ENCODE results near the gene PLLP. TPM values are rescaled to one million over a fixed set of nuclear protein-coding genes. Genes with fewer than 3 reads are reported as not detected.

PLLP gene
- total RNA-seq, 5 donors from 2014 or later (not counting 1 experiment from before 2014, with no cell fraction given): 1.4 to 4.3 (median 3.3) TPM

DNA sequence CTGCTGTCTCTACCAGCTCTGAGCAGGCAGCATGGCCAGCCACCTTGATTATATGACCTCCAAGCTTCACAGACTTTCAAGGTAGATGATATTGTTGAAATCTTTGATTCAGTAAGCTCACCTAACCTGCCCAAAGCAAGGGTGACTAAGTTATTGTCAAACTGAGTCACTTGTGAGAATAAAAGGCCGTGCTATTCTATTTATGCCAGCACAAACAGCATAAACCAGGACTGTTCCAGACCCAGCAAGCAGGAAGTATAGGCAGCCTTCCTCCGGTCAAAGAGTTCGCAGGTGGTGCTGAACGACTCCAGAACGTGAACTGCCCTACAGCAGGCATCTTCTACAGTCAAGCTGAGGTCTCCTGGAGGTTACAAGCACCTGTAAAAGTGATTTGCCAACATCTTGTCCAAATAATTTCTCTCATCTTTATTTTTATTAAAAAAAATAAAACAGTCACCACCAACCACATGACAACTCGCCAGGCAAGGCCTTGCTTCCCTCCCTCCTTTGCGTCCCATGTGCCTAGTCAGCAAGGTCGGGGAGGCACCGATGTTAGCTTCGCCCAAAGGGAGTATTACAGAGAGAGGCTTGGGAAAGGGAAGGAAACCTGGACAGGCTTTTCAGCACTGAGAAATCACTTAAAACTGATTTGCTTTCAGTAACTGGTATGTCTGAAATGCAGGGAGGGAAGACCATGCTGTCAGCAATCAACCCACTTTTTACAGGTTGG, 28.6 kb downstream of the PLLP start:
- no peak for ATAC-seq (replicated peaks in 1 of 4)
- H3K27me3 ChIP-seq (replicated peaks in 1 of 2; ENCODE audit: control insufficient read depth in 2 of 2, extremely low read depth in 1 of 2, insufficient read depth in 2 of 2, low read length in 1 of 2): no peaks in the 10 kb centered on the region
- DNase-seq: no peak
- Mint-ChIP-seq H3K4me1 (peaks cover 9 to 18% (median 12%) of the 10 kb centered on the region in 3 donors), H3K36me3 (peaks cover 22% of the 10 kb centered on the region), H3K27ac (no peak overlapping the region), H3K9me3 (no peaks in the 10 kb centered on the region), H3K27me3 (no peaks in the 10 kb centered on the region), H3K4me3 (no peak overlapping the region)
- H3K36me3 ChIP-seq (ENCODE audit: control insufficient read depth in 2 of 2, extremely low read depth in 1 of 2, insufficient read depth in 1 of 2, low read length in 1 of 2): peaks cover 2 to 39% of the 10 kb centered on the region in 2 donors
- 80% methylated on average over 2 of the region's 10 CpGs for WGBS (ENCODE audit: insufficient coverage)
- ChIA-PET CTCF (interaction anchor here in 1 of 2 donors (0.7 kb wide), 1 partner anchor 878 kb away, joined by 3 read pairs; no protein-coding TSS in a partner anchor), POLR2A (no interaction called here)
- H3K4me1 ChIP-seq (ENCODE audit: control insufficient read depth in 1 of 2, extremely low read depth in 1 of 2, insufficient read depth in 2 of 2, low read length in 2 of 2): peaks cover 5 to 19% of the 10 kb centered on the region in 2 experiments
- H3K27ac ChIP-seq (ENCODE audit: low read length): no peak overlapping the region
- H3K4me3 ChIP-seq (ENCODE audit: control insufficient read depth in 1 of 2, extremely low read depth in 1 of 2, low read length in 1 of 2): no peak overlapping the region
- no peaks in the 10 kb centered on the region for H3K9me3 ChIP-seq

DNA sequence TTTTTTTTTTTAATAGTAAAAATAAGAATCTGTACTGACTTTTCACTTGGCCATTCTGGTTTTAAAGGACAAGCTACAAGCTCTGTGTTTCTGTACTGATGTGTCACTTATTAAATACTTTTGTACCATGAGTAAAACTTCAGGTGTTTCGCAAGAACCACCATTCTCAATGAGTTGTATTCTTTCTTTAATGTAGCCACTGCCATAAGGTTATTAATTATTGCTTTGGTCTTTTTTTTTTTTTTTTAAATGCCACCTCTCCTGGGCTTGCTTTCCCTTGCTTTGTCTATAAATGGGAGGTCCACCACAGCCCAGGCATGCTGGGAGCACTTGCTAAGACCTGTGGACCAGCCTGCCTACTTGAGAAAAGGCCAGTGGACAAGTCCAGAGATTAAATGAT, 31.0 kb downstream of the PLLP start:
- ChIA-PET CTCF (no interaction called here), POLR2A (no interaction called here)
- no peak overlapping the region for H3K4me3 Mint-ChIP-seq
- H3K36me3 Mint-ChIP-seq: peaks cover 36% of the 10 kb centered on the region
- peaks cover 8 to 63% of the 10 kb centered on the region in 2 donors for H3K36me3 ChIP-seq (ENCODE audit: control insufficient read depth in 2 of 2, extremely low read depth in 1 of 2, insufficient read depth in 1 of 2, low read length in 1 of 2)
- peaks cover 0 to 3% (median 0%) of the 10 kb centered on the region in 3 donors for H3K4me1 Mint-ChIP-seq
- H3K9me3 Mint-ChIP-seq: no peaks in the 10 kb centered on the region
- DNase-seq: no peak
- H3K4me3 ChIP-seq (ENCODE audit: control insufficient read depth in 1 of 2, extremely low read depth in 1 of 2, low read length in 1 of 2): no peak overlapping the region
- WGBS (ENCODE audit: insufficient coverage): no CpG with 5 or more reads among the region's 1 CpG
- ATAC-seq (replicated peaks in 1 of 4): no peak
- no peak overlapping the region for H3K27ac Mint-ChIP-seq
- H3K27ac ChIP-seq (ENCODE audit: low read length): no peak overlapping the region
- no peaks in the 10 kb centered on the region for H3K4me1 ChIP-seq (ENCODE audit: control insufficient read depth in 1 of 2, extremely low read depth in 1 of 2, insufficient read depth in 2 of 2, low read length in 2 of 2)
- no peaks in the 10 kb centered on the region for H3K27me3 Mint-ChIP-seq
- no peaks in the 10 kb centered on the region for H3K27me3 ChIP-seq (replicated peaks in 1 of 2; ENCODE audit: control insufficient read depth in 2 of 2, extremely low read depth in 1 of 2, insufficient read depth in 2 of 2, low read length in 1 of 2)
- no peaks in the 10 kb centered on the region for H3K9me3 ChIP-seq

GRCh38 chr16:57252148-57252721, 32.2 kb downstream of the PLLP start:
- H3K27ac ChIP-seq (ENCODE audit: low read length): no peak overlapping the region
- H3K36me3 ChIP-seq (ENCODE audit: control insufficient read depth in 2 of 2, extremely low read depth in 1 of 2, insufficient read depth in 1 of 2, low read length in 1 of 2): peaks cover 8 to 73% of the 10 kb centered on the region in 2 donors
- H3K27me3 ChIP-seq (replicated peaks in 1 of 2; ENCODE audit: control insufficient read depth in 2 of 2, extremely low read depth in 1 of 2, insufficient read depth in 2 of 2, low read length in 1 of 2): no peaks in the 10 kb centered on the region
- peaks cover 0 to 2% (median 0%) of the 10 kb centered on the region in 3 donors for H3K4me1 Mint-ChIP-seq
- CTCF ChIA-PET: no interaction called here
- no peak overlapping the region for H3K27ac Mint-ChIP-seq
- H3K4me1 ChIP-seq (ENCODE audit: control insufficient read depth in 1 of 2, extremely low read depth in 1 of 2, insufficient read depth in 2 of 2, low read length in 2 of 2): no peaks in the 10 kb centered on the region
- H3K4me3 ChIP-seq (ENCODE audit: control insufficient read depth in 1 of 2, extremely low read depth in 1 of 2, low read length in 1 of 2): no peak overlapping the region
- no peak overlapping the region for H3K4me3 Mint-ChIP-seq
- no peaks in the 10 kb centered on the region for H3K9me3 ChIP-seq
- 93% methylated on average over 3 of the region's 6 CpGs for WGBS (ENCODE audit: insufficient coverage)
- DNase-seq: no peak
- H3K36me3 Mint-ChIP-seq: peaks cover 43% of the 10 kb centered on the region
- H3K9me3 Mint-ChIP-seq: no peaks in the 10 kb centered on the region
- no peak for ATAC-seq (replicated peaks in 1 of 4)
- POLR2A ChIA-PET: interaction anchor here in 1 of 2 donors (0.7 kb wide), 1 partner anchor 170 kb away, joined by 4 read pairs; no protein-coding TSS in a partner anchor
- no peaks in the 10 kb centered on the region for H3K27me3 Mint-ChIP-seq

DNA sequence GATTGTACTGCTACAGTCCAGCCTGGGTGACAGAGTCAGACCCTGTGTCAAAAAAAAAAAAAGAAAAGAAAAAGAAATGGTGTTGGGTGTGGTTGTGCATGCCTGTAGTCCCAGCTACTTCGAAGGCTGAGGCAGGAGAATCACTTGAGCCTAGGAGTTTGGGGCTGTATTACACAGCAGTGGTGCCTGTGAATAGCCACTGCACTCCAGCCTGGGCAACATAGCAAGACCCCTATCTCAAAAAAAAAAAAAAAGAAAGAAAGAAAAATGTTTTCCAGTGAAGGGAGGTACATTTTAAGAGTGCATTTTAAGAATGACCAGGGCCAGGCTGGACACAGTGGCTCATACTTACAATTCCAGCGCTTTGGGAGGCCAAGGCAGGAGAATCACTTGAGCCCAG, 33.1 kb downstream of the PLLP start:
- Histone ChIP-seq H3K4me1 (ENCODE audit: control insufficient read depth in 1 of 2, extremely low read depth in 1 of 2, insufficient read depth in 2 of 2, low read length in 2 of 2) (no peaks in the 10 kb centered on the region), H3K36me3 (ENCODE audit: control insufficient read depth in 2 of 2, extremely low read depth in 1 of 2, insufficient read depth in 1 of 2, low read length in 1 of 2) (peaks cover 8 to 79% of the 10 kb centered on the region in 2 donors), H3K9me3 (no peaks in the 10 kb centered on the region), H3K27ac (ENCODE audit: low read length) (no peak overlapping the region), H3K4me3 (ENCODE audit: control insufficient read depth in 1 of 2, extremely low read depth in 1 of 2, low read length in 1 of 2) (no peak overlapping the region), H3K27me3 (replicated peaks in 1 of 2; ENCODE audit: control insufficient read depth in 2 of 2, extremely low read depth in 1 of 2, insufficient read depth in 2 of 2, low read length in 1 of 2) (no peaks in the 10 kb centered on the region)
- H3K9me3 Mint-ChIP-seq: no peaks in the 10 kb centered on the region
- WGBS (ENCODE audit: insufficient coverage): 88% methylated on average over 1 of the region's 2 CpGs
- no peaks in the 10 kb centered on the region for H3K27me3 Mint-ChIP-seq
- H3K4me1 Mint-ChIP-seq: peaks cover 0 to 2% (median 0%) of the 10 kb centered on the region in 3 donors
- H3K4me3 Mint-ChIP-seq: no peak overlapping the region
- peaks cover 42% of the 10 kb centered on the region for H3K36me3 Mint-ChIP-seq
- ChIA-PET CTCF (no interaction called here), POLR2A (interaction anchor here in 1 of 2 donors (0.7 kb wide), 2 partner anchors 11 to 170 kb away, joined by 4 to 8 read pairs; no protein-coding TSS in a partner anchor)
- H3K27ac Mint-ChIP-seq: no peak overlapping the region
- DNase-seq (no peak), ATAC-seq (replicated peaks in 1 of 4) (no peak)

DNA sequence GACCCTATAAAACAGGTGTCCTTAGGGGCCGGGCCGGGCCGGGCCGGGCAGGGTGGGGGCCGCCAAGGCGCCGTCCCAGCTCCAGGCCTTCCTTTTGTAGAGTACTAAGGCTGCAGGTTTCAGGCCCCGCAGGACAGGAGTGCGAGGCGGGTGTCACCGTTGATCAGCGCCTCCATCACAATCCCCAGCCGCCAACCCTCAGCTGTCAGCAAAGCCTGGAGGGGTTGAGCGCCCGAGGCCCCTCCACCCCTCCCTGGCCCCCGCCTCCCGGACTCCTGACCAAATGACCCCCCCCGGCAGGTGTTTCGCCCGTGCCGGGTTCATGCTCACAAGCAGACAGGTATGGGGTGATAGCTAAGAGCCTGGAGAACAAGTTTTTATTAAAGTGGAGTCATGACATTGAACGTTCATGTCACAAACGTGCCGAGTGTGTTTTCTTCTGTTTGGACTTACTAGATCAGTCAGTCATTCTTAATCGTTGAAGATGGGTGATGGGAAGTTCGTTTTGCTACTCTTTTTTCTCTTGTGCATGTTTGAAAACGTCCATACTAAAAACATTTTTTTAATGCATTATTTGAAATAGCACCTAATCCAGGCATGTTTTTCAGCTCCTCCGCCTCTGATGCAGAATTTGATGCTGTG, 38.9 kb downstream of the PLLP start:
- Histone ChIP-seq H3K9me3 (no peaks in the 10 kb centered on the region), H3K27me3 (replicated peaks in 1 of 2; ENCODE audit: control insufficient read depth in 2 of 2, extremely low read depth in 1 of 2, insufficient read depth in 2 of 2, low read length in 1 of 2) (no peaks in the 10 kb centered on the region), H3K36me3 (ENCODE audit: control insufficient read depth in 2 of 2, extremely low read depth in 1 of 2, insufficient read depth in 1 of 2, low read length in 1 of 2) (peaks cover 6 to 40% of the 10 kb centered on the region in 2 donors), H3K27ac (ENCODE audit: low read length) (peak overlapping the region; percentile 23), H3K4me3 (ENCODE audit: control insufficient read depth in 1 of 2, extremely low read depth in 1 of 2, low read length in 1 of 2) (peak overlapping the region; percentile 66 to 68), H3K4me1 (ENCODE audit: control insufficient read depth in 1 of 2, extremely low read depth in 1 of 2, insufficient read depth in 2 of 2, low read length in 2 of 2) (peaks cover 2 to 17% of the 10 kb centered on the region in 2 experiments)
- DNase-seq (peak in 3 of 35 experiments; percentile 14 to 38 (median 17)), ATAC-seq (replicated peaks in 1 of 4) (peak; percentile 6 to 21 (median 15))
- H3K9me3 Mint-ChIP-seq: no peaks in the 10 kb centered on the region
- peak overlapping the region; percentile 75 to 93 (median 81) for H3K4me3 Mint-ChIP-seq
- H3K4me1 Mint-ChIP-seq: peaks cover 18 to 28% (median 21%) of the 10 kb centered on the region in 3 donors
- no peaks in the 10 kb centered on the region for H3K27me3 Mint-ChIP-seq
- H3K36me3 Mint-ChIP-seq: peaks cover 20% of the 10 kb centered on the region
- POLR2A ChIA-PET: interaction anchor here (0.5 to 0.6 kb wide), 3 partner anchors 14 to 286 kb away, joined by 3 to 8 read pairs (median 3); partner anchors contain the start of gene COQ9 (in 1 of the 2)
- H3K27ac Mint-ChIP-seq: peak overlapping the region; percentile 58 to 71
- 5% methylated on average over 14 of the region's 28 CpGs for WGBS (ENCODE audit: insufficient coverage)
- CTCF ChIA-PET: no interaction called here

- Mint-ChIP-seq H3K36me3 (peaks cover 20% of the 10 kb centered on the region), H3K4me3 (peak within 1 kb of the TSS; percentile 81 to 93 (median 89)), H3K27me3 (no peaks in the 10 kb centered on the region), H3K9me3 (no peaks in the 10 kb centered on the region), H3K27ac (peak within 1 kb of the TSS; percentile 94 to 97), H3K4me1 (peaks cover 18 to 28% (median 23%) of the 10 kb centered on the region in 3 donors)
- peak within 1 kb of the TSS; percentile 66 to 68 for H3K4me3 ChIP-seq (ENCODE audit: control insufficient read depth in 1 of 2, extremely low read depth in 1 of 2, low read length in 1 of 2)
- H3K4me1 ChIP-seq (ENCODE audit: control insufficient read depth in 1 of 2, extremely low read depth in 1 of 2, insufficient read depth in 2 of 2, low read length in 2 of 2): peaks cover 2 to 17% of the 10 kb centered on the region in 2 experiments
- under 1% methylated on average over 59 of the region's 77 CpGs for WGBS (ENCODE audit: insufficient coverage)
- ChIA-PET POLR2A (interaction anchor here (0.5 to 0.6 kb wide), 4 partner anchors 15 to 365 kb away, joined by 3 to 8 read pairs (median 4); partner anchors contain the start of gene COQ9 (in 1 of the 2)), CTCF (no interaction called here)
- peaks cover 4 to 33% of the 10 kb centered on the region in 2 donors for H3K36me3 ChIP-seq (ENCODE audit: control insufficient read depth in 2 of 2, extremely low read depth in 1 of 2, insufficient read depth in 1 of 2, low read length in 1 of 2)
- peak; percentile 95 to 99 (median 96) for ATAC-seq (replicated peaks in 1 of 4)
- no peaks in the 10 kb centered on the region for H3K27me3 ChIP-seq (replicated peaks in 1 of 2; ENCODE audit: control insufficient read depth in 2 of 2, extremely low read depth in 1 of 2, insufficient read depth in 2 of 2, low read length in 1 of 2)
- DNase-seq: peak; percentile 93 to 98 (median 96)
- peak within 1 kb of the TSS; percentile 82 for H3K27ac ChIP-seq (ENCODE audit: low read length)
- no peaks in the 10 kb centered on the region for H3K9me3 ChIP-seq
Observed at GRCh38 chr16:57244767-57245471, 39.6 kb downstream of the PLLP start, which contains the start of gene ARL2BP. TSS of gene ARL2BP (plus strand) at chr16:57245259. CDS start at chr16:57245368, 109 bp downstream.

Measured in T-cell (primary cell).